HG02840 (cell line): Measurements from ENCODE around the gene AASDH.
"Not testable (repeated sequence)": the region's sequence is repeated elsewhere in the genome, so short reads cannot be mapped to it uniquely, and the experiment has no call there.

Experiments used
- ATAC-seq: cut with Tn5 transposase; IDR thresholded peaks from one replicate; pipeline ENCODE4 v1.9.1; 2021; ENCODE audit warnings: mild to moderate bottlenecking, moderate library complexity, moderate number of reproducible peaks; ENCODE audit not compliant: unreplicated experiment, low FRiP score

The AASDH gene

GRCh38 chr4:56391270-56391669 lies 4.0 kb upstream of the AASDH start:
- no peak for ATAC-seq

DNA sequence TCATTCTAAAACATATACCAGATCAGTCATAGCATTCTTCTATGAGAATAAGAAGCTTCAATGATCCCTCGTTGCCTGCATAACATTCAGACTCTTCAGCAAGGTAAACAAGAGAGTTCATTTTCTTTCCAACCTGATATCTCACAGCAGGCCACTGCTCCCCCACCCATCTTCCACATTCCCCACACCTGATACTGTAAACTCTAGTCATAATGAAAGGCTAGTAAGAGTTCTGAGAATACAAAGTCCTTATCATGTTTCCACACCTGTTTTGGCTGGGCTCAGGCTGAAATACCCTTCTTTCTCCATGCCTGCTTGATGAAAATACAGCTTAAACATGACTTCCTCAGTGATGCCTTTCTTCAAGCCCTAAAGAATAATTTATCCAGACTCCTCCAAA lies 2.3 kb upstream of the AASDH start:
- ATAC-seq, result no peak

DNA sequence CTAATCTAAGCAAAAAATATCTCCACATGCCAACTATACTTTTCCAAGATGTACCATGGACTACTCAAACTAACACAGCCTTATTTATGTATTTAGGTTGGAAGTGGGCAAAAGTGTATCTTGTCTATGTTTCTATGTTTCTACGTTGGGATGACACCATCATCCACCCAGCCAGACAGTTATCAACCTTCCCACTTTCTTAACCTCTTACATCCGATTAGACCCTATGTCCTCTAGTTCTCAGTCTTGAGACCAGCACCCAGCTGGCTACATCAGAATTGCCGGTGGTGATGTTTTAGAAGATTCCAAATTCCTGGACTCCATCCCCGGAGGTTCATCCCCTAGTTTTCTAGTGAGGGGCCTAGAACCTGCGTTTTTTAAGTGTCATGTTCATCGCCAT lies 1.0 kb upstream of the AASDH start:
- ATAC-seq, result no peak

GRCh38 chr4:56386091-56386490 lies 1.2 kb downstream of the AASDH start:
- ATAC-seq, result no peak

- no peak for ATAC-seq
These were observed 11.8 kb downstream of the AASDH start for GRCh38 chr4:56375458-56375857.

- no peak for ATAC-seq
These were observed 12.3 kb downstream of the AASDH start for GRCh38 chr4:56374956-56375355.

GRCh38 chr4:56372774-56373173 lies 14.5 kb downstream of the AASDH start:
- ATAC-seq, result no peak

DNA sequence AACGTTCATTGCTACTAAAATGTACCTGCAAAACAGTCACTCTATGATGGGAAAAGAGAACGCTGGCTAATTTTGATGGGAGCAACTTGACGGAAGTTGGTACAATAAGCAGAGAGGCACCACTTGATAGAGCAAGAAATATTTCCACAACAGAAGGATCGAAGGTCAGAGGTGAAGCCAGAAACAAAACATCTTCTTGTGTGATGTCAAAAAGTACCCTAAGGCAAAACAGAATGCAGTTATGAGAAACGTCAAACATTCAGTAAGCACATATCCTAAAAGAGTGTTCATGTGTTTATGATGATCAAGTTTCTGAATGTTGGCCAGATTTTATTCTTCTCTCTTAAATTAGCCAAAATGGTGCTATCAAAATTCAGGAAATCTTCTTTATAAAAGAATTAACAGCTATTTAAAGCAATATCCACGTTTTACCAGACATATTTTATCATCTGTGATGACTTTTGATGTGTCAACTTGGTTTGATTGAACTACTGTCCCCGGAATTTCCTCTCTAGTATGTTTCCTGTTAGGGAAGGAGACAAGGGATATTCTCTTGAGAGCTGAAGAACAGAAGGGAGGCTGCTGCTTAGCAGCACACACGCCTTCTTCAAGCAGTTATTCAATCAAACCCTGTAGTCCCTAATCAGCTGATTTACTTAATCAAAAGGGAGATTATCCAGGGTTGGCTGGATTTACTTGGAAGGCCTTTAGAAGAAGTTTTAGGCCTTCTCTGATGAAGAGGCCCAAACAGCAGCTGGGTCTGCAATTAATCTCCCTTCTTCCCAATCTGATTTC lies 15.7 kb downstream of the AASDH start:
- no peak for ATAC-seq

GRCh38 chr4:56370377-56370776 lies 16.9 kb downstream of the AASDH start:
- no peak for ATAC-seq

DNA sequence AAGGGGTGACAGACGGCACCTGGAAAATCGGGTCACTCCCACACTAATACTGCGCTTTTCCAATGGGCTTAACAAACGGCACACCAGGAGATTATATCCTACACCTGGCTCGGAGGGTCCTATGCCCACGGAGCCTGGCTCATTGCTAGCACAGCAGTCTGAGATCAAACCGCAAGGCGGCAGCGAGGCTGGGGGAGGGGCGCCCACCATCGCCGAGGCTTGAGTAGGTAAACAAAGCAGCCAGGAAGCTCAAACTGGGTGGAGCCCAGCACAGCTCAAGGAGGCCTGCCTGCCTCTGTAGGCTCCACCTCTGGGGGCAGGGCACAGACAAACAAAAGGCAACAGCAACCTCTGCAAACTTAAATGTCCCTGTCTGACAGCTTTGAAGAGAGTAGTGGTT lies 24.3 kb downstream of the AASDH start:
- ATAC-seq, result not testable (repeated sequence)

GRCh38 chr4:56360071-56360470 lies 27.2 kb downstream of the AASDH start:
- ATAC-seq, result no peak

DNA sequence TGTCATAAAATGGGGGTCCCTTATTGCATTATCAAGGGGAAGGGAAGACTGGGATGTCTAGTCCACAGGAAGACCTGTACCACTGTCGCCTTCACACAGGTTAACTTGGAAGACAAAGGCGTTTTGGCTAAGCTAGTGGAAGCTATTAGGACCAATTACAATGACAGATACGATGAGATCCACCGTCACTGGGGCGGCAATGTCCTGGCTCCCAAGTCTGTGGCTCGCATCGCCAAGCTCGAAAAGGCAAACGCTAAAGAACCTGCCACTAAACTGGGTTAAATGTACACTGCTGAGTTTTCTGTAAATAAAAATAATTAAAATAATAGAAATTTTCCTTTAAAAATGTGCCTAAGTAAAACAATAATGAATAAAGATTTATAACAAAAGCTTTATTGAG lies 30.6 kb downstream of the AASDH start:
- ATAC-seq, result no peak

GRCh38 chr4:56348576-56348975 lies 38.7 kb downstream of the AASDH start:
- no peak for ATAC-seq

DNA sequence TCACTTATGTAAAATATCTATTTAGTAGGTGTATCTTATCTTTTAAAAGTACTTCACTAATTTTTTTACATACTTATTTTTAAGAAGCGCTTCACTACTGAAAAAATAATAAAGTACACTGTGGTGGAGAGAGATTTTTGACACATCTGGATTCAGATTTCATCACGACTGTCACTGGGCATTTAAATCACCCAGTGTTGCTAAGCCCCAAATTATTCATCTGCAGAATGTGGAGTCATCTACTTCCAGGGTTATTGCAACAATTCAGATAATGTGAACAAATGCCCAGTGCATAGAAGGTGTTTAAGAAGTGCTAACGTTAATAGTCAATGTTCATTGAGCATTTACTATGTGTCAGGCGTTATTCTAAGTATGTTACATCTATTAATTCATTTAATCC lies 41.8 kb downstream of the AASDH start:
- no peak for ATAC-seq

- no peak for ATAC-seq
These were observed 44.5 kb downstream of the AASDH start for GRCh38 chr4:56342746-56343145.

DNA sequence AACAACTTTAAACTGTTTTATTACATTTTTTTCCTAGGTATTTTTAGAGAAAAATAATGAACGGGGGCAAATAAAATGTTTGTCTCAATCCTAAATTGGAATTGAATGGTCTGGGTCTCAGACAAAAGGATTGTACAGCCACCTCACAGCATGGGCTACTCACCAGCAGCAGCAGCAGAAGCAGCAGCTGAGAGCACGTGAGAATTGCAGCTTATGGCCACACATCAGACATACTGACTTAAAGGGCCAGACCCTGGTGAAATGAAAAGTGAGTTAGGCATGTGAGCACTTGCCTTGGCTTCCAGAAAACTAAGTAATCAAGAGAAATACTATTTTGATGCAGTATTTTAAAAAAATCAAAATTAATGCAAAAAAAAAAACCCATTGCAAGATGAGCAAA lies 56.6 kb downstream of the AASDH start:
- ATAC-seq, result no peak

DNA sequence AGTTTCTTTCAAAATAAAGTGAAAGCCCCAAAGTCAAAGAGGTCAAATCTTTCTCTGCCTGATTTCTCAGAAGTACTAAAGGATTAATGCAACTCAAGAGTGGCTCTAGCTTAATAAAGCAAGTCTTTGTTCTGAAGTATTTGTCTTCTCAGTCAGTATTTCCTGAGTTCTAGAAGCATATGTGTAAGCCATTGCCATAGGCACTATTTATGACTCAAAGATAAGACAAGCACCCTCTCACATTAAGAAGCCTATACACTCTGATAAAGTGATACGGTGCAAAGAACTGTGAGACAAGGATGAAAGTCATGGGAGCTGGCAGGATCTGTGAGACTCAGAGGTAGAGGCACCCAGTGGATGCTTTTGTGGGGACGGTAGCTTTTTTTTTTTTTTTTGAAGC lies 60.9 kb downstream of the AASDH start:
- no peak for ATAC-seq

DNA sequence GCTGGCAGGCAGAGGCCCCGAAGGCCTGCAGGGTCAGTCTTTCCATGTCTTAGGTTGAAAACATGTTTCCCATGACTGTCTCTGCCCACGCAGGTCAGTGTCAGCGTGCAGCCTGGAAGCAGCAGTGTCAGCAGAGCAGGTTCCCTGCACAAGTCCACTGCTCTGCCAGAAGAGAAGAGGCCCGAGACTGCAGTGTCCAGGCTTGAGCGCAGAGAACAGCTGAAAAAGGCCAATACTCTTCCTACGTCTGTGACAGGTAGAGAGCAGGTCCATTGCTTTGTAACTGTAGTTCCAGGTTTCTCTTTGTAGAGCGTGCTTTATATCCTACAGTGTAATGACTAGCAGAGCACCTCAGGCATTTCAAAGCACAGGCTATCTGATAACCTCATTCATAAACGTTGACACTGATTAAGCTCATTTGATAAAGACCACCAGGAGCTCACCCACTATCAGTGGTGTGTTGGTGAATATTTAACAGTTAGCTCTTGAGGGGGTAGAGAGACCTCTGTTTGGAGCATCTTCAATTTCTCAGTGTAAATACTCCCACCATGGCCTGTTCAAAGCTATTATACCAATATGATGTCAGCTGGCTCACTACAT lies 63.2 kb downstream of the AASDH start:
- no peak for ATAC-seq

DNA sequence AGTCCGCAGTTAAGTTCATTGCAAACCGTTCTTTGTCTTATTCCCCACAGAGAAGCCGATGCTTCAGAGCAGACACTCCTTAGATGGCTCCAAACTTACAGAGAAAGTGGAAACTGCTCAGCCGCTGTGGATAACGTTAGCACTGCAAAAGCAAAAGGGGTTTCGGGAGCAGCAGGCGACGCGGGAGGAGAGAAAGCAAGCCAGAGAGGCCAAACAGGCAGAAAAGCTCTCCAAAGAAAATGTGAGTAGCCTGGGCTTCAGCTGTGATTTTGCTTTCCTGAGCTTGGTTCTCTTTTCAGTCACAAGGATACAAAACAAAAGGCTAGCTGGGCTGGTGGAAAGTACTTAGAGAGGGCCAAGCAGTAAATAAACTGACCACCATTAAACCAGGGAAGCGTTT lies 64.0 kb downstream of the AASDH start:
- ATAC-seq, result no peak

GRCh38 chr4:56321251-56321650 lies 66.0 kb downstream of the AASDH start:
- no peak for ATAC-seq

- no peak for ATAC-seq
These were observed 67.0 kb downstream of the AASDH start for GRCh38 chr4:56320293-56320692.

DNA sequence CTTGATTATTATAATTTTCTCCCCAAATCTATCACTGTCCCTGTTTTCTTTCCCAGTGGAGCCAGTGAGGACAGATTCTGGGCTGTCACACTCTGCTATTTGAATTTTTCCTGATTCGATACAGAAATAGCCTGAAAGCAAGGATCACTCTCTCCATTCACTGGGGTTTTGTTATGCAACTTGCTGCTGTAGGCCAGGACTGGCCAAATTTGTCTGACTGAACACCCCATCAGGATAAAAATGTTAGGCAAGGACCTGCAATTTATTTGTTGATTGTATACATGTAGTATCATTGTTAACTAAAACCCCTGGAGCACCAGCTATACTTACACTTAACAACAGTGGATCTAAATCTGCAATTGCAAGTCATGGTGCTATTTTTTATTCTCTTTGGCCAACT lies 68.7 kb downstream of the AASDH start:
- ATAC-seq, result no peak
